HG03342 (cell line): ENCODE data around the gene AXIN2.

Source experiments
- ATAC-seq: cut with Tn5 transposase; IDR thresholded peaks from one replicate; pipeline ENCODE4 v1.9.1; 2021; ENCODE audit warnings: mild to moderate bottlenecking, moderate library complexity; ENCODE audit not compliant: unreplicated experiment

The AXIN2 gene

GRCh38 chr17:65583921-65584603 is 22.6 kb upstream of the AXIN2 start:
- no peak for ATAC-seq

GRCh38 chr17:65576939-65577338 is 15.5 kb upstream of the AXIN2 start:
- ATAC-seq, result no peak

- no peak for ATAC-seq
These were observed 11.8 kb upstream of the AXIN2 start for GRCh38 chr17:65573282-65573602.

GRCh38 chr17:65572581-65573281 is 11.3 kb upstream of the AXIN2 start:
- no peak for ATAC-seq

- ATAC-seq, result no peak
These were observed 10.7 kb upstream of the AXIN2 start for GRCh38 chr17:65572186-65572580.

GRCh38 chr17:65568918-65569317 is 7.5 kb upstream of the AXIN2 start:
- no peak for ATAC-seq

GRCh38 chr17:65567566-65567965 is 6.1 kb upstream of the AXIN2 start:
- no peak for ATAC-seq

GRCh38 chr17:65565559-65565958 is 4.1 kb upstream of the AXIN2 start:
- ATAC-seq, result no peak

GRCh38 chr17:65564793-65565192 is 3.3 kb upstream of the AXIN2 start:
- no peak for ATAC-seq

- ATAC-seq, result no peak
These were observed 721 bp upstream of the AXIN2 start for GRCh38 chr17:65562206-65562531.

- ATAC-seq, result peak; percentile 33
These were observed 608 bp downstream of the AXIN2 start for GRCh38 chr17:65560628-65561451.

- ATAC-seq, result no peak
These were observed 1.4 kb downstream of the AXIN2 start for GRCh38 chr17:65559804-65560627.

- ATAC-seq, result no peak
These were observed 2.0 kb downstream of the AXIN2 start for GRCh38 chr17:65559461-65559803.

GRCh38 chr17:65558683-65559460 is 2.6 kb downstream of the AXIN2 start:
- ATAC-seq, result no peak

- ATAC-seq, result no peak
These were observed 3.2 kb downstream of the AXIN2 start for GRCh38 chr17:65558311-65558682.

GRCh38 chr17:65557349-65558310 is 3.8 kb downstream of the AXIN2 start:
- no peak for ATAC-seq

GRCh38 chr17:65556910-65557348 is 4.5 kb downstream of the AXIN2 start:
- ATAC-seq, result no peak

GRCh38 chr17:65556014-65556909 is 5.2 kb downstream of the AXIN2 start:
- ATAC-seq, result peak; percentile 41
